ENCODE data around the gene GRM7. TPM values are rescaled to one million over a fixed set of nuclear protein-coding genes. Genes with fewer than 3 reads are reported as not detected.

GRM7 gene
- polyA plus RNA-seq, 1 experiment: not detected

- Histone ChIP-seq H3K27me3 (ENCODE audit: control insufficient read depth, insufficient read depth, low read length) (no peaks in the 10 kb centered on the region), H3K4me3 (ENCODE audit: low read depth, low read length) (no peak overlapping the region), H3K9me3 (ENCODE audit: control insufficient read depth, insufficient read depth, low read length) (peaks cover 3% of the 10 kb centered on the region), H3K27ac (ENCODE audit: low read depth, low read length) (no peak overlapping the region)
- TF ChIP-seq CTCF (IDR thresholded peaks at IDR 0.05; ENCODE audit: low read depth, low read length): no peak
- DNase-seq (ENCODE audit: low read depth, low spot score): no peak
- ChIA-PET CTCF (no interaction called here), POLR2A (no interaction called here)
Measured at GRCh38 chr3:6854184-6854583, 6.7 kb upstream of the GRM7 start.

GRCh38 chr3:6857510-6857909, 3.4 kb upstream of the GRM7 start:
- no peak for TF ChIP-seq CTCF (IDR thresholded peaks at IDR 0.05; ENCODE audit: low read depth, low read length)
- Histone ChIP-seq H3K27me3 (ENCODE audit: control insufficient read depth, insufficient read depth, low read length) (no peaks in the 10 kb centered on the region), H3K4me3 (ENCODE audit: low read depth, low read length) (no peak overlapping the region), H3K9me3 (ENCODE audit: control insufficient read depth, insufficient read depth, low read length) (peaks cover 22% of the 10 kb centered on the region), H3K27ac (ENCODE audit: low read depth, low read length) (no peak overlapping the region)
- POLR2A ChIA-PET: no interaction called here
- DNase-seq (ENCODE audit: low read depth, low spot score): no peak
- CTCF ChIA-PET: interaction anchor here (0.7 kb wide), 1 partner anchor 10 kb away, joined by 3 read pairs; no protein-coding TSS in a partner anchor

- ChIA-PET CTCF (no interaction called here), POLR2A (no interaction called here)
- no peak for TF ChIP-seq CTCF (IDR thresholded peaks at IDR 0.05; ENCODE audit: low read depth, low read length)
- no peak overlapping the region for H3K27ac ChIP-seq (ENCODE audit: low read depth, low read length)
- peaks cover 35% of the 10 kb centered on the region for H3K9me3 ChIP-seq (ENCODE audit: control insufficient read depth, insufficient read depth, low read length)
- no peak for DNase-seq (ENCODE audit: low read depth, low spot score)
- no peaks in the 10 kb centered on the region for H3K27me3 ChIP-seq (ENCODE audit: control insufficient read depth, insufficient read depth, low read length)
- no peak overlapping the region for H3K4me3 ChIP-seq (ENCODE audit: low read depth, low read length)
Measured at GRCh38 chr3:6860149-6860953, 564 bp upstream of the GRM7 start.

GRCh38 chr3:6861625-6862000, 698 bp downstream of the GRM7 start:
- Histone ChIP-seq H3K4me3 (ENCODE audit: low read depth, low read length) (no peak overlapping the region), H3K27ac (ENCODE audit: low read depth, low read length) (no peak overlapping the region), H3K27me3 (ENCODE audit: control insufficient read depth, insufficient read depth, low read length) (no peaks in the 10 kb centered on the region), H3K9me3 (ENCODE audit: control insufficient read depth, insufficient read depth, low read length) (peaks cover 35% of the 10 kb centered on the region)
- ChIA-PET POLR2A (no interaction called here), CTCF (no interaction called here)
- no peak for DNase-seq (ENCODE audit: low read depth, low spot score)
- no peak for TF ChIP-seq CTCF (IDR thresholded peaks at IDR 0.05; ENCODE audit: low read depth, low read length)

GRCh38 chr3:6862041-6862879, 1.3 kb downstream of the GRM7 start:
- Histone ChIP-seq H3K9me3 (ENCODE audit: control insufficient read depth, insufficient read depth, low read length) (peaks cover 35% of the 10 kb centered on the region), H3K4me3 (ENCODE audit: low read depth, low read length) (no peak overlapping the region), H3K27me3 (ENCODE audit: control insufficient read depth, insufficient read depth, low read length) (no peaks in the 10 kb centered on the region), H3K27ac (ENCODE audit: low read depth, low read length) (no peak overlapping the region)
- TF ChIP-seq CTCF (IDR thresholded peaks at IDR 0.05; ENCODE audit: low read depth, low read length): no peak
- ChIA-PET POLR2A (no interaction called here), CTCF (no interaction called here)
- no peak for DNase-seq (ENCODE audit: low read depth, low spot score)

All from AG04450 (cell line).